Measurements from ENCODE around the gene TRPM5. TPM values are rescaled to one million over a fixed set of nuclear protein-coding genes. Genes with fewer than 3 reads are reported as not detected.

Gene TRPM5
- total RNA-seq, 1 donor from 2014 or later: 0.46 TPM

DNA sequence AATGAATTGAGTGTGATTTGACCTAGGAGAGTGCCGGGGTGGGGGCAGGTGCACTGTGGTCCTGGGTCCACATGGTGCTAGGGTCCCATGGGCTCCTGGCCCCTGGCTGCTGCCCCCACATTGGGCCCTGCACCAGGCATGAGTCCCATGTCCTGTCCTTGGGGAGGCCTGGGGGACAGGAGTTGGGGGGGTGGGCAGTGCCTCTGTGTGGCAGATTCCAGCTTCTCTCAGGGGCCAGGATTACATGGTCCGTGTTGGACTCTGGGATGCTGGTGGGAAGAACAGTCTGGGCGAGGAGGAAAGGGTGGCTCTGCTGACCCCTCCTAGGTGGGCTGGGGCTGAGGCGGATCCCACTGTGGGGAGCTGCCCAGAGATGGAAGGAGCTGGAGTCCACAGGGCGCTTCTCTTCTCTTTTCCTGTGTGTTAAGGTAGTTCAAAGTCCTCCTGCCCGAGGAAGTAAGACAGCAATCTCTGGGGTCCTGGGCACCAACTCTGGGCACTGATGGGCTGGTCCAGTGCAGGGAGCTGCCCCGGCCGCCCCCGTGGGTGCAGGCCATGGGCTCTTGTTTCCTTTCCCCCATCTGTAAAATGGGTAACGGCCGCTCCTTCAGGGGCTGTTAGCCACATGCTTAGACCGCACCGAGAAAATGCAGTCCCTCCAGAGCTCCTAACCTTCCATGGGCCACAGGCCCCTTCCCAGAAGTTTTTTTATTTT lies 20.3 kb upstream of the TRPM5 start:
- peaks cover 17% of the 10 kb centered on the region for H3K27me3 Mint-ChIP-seq
- no peaks in the 10 kb centered on the region for H3K9me3 Mint-ChIP-seq (ENCODE audit: low read depth)
- H3K4me1 Mint-ChIP-seq (ENCODE audit: low read depth): no peaks in the 10 kb centered on the region
- H3K27ac Mint-ChIP-seq: no peak overlapping the region
- no peak for DNase-seq (ENCODE audit: low spot score, unreplicated experiment)
- TF ChIP-seq, protein P1, sequence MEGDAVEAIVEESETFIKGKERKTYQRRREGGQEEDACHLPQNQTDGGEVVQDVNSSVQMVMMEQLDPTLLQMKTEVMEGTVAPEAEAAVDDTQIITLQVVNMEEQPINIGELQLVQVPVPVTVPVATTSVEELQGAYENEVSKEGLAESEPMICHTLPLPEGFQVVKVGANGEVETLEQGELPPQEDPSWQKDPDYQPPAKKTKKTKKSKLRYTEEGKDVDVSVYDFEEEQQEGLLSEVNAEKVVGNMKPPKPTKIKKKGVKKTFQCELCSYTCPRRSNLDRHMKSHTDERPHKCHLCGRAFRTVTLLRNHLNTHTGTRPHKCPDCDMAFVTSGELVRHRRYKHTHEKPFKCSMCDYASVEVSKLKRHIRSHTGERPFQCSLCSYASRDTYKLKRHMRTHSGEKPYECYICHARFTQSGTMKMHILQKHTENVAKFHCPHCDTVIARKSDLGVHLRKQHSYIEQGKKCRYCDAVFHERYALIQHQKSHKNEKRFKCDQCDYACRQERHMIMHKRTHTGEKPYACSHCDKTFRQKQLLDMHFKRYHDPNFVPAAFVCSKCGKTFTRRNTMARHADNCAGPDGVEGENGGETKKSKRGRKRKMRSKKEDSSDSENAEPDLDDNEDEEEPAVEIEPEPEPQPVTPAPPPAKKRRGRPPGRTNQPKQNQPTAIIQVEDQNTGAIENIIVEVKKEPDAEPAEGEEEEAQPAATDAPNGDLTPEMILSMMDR (IDR thresholded peaks at IDR 0.05; ENCODE audit: unreplicated experiment): no peak
- H3K4me3 Mint-ChIP-seq (ENCODE audit: low read depth): no peak overlapping the region
- H3K36me3 Mint-ChIP-seq (ENCODE audit: insufficient read depth): no peaks in the 10 kb centered on the region

DNA sequence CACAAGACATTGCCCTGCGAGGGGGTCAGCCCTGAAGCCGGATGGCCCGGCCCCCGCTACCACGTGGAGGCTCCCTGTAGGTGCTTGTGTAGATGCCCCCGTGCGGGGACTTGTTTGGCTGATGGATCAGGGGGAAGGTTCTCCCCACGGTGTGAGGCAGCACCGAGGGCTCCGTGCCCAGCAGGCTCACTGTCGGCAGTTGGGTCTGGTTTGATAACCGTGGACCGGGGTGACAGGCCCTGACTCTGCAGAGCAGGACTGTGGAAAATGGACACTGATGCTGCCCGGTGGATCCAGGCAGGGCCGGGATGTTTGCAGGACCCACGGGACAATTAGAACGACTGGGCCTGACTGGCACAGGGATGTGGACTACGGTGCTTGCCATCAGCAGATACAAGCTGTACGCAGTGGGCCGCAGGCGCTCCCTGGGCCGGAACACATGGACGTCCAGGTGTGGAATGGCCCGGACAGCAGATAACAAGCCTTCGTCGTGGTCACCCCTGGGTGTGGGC lies 19.5 kb upstream of the TRPM5 start:
- H3K9me3 Mint-ChIP-seq (ENCODE audit: low read depth): no peaks in the 10 kb centered on the region
- H3K27ac Mint-ChIP-seq: no peak overlapping the region
- H3K4me1 Mint-ChIP-seq (ENCODE audit: low read depth): no peaks in the 10 kb centered on the region
- no peak for DNase-seq (ENCODE audit: low spot score, unreplicated experiment)
- no peak overlapping the region for H3K4me3 Mint-ChIP-seq (ENCODE audit: low read depth)
- no peaks in the 10 kb centered on the region for H3K36me3 Mint-ChIP-seq (ENCODE audit: insufficient read depth)
- TF ChIP-seq, protein P1 (IDR thresholded peaks at IDR 0.05; ENCODE audit: unreplicated experiment): no peak
- H3K27me3 Mint-ChIP-seq: peaks cover 14% of the 10 kb centered on the region

DNA sequence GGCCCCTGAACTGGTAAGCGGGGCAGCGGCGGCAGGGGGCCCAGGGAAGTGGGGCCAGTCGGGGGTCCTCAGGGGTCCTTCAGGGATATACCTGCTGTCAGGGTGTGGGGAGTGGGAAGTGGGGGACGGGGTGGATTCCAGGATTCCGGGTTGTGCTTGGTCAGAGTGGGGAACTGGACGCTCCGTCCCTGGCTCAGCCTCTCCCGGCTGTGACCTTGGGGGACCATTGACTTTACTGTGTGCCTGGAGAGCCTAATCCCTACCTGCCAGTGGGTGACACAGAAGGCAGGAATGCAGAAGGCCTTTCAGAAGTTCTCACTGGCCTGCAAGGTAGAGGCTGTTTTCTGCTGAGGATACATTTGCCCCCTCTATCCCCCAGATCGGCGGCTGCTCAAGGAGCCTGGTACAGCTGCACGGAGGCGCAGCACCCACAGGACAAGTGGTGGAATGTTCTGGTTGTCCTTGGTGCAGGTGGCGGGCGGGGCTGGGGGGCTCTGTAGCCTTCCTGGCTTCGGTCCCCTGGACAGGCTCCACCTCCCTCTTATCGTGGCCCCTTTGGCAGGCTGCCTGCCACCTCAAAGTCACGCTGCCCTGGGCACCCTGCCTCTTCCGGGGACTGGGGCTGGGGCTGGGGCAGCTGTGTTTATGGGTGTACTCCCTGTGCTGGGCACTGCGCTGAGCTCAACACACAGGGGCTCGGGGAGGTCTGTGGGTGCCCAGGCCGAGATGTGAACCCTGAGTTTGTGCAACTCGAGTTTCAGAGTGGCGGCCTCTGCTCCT lies 18.9 kb upstream of the TRPM5 start:
- TF ChIP-seq, protein P1 (IDR thresholded peaks at IDR 0.05; ENCODE audit: unreplicated experiment): no peak
- Mint-ChIP-seq H3K27ac (no peak overlapping the region), H3K4me3 (ENCODE audit: low read depth) (no peak overlapping the region), H3K9me3 (ENCODE audit: low read depth) (no peaks in the 10 kb centered on the region), H3K4me1 (ENCODE audit: low read depth) (no peaks in the 10 kb centered on the region), H3K36me3 (ENCODE audit: insufficient read depth) (no peaks in the 10 kb centered on the region), H3K27me3 (peaks cover 16% of the 10 kb centered on the region)
- DNase-seq (ENCODE audit: low spot score, unreplicated experiment): no peak

DNA sequence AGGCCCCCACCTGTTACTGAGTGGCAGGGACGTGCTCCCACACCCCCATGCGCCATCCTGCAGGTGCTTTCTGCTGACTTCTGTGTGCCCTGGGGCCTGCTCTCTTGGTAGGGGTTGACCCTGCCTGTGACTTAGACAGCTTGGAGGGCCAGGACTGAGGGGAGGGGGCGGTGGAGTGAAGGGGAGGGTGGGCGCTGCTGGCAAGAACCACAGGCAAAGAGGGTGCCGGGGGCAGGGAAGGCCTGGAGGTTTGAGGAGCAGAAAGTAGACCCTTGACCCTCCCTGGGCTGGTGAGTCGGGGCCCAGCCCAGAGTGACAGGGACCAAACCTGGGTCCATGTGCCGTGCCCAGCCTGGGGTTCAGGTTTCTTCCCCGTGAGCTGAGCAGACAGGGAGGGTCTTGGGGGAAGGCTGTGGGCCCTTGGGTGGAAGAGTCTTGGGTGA lies 18.2 kb upstream of the TRPM5 start:
- Mint-ChIP-seq H3K4me1 (ENCODE audit: low read depth) (no peaks in the 10 kb centered on the region), H3K36me3 (ENCODE audit: insufficient read depth) (no peaks in the 10 kb centered on the region), H3K9me3 (ENCODE audit: low read depth) (no peaks in the 10 kb centered on the region), H3K27me3 (peaks cover 22% of the 10 kb centered on the region), H3K27ac (no peak overlapping the region), H3K4me3 (ENCODE audit: low read depth) (no peak overlapping the region)
- no peak for DNase-seq (ENCODE audit: low spot score, unreplicated experiment)
- TF ChIP-seq, protein P1 (IDR thresholded peaks at IDR 0.05; ENCODE audit: unreplicated experiment): no peak

DNA sequence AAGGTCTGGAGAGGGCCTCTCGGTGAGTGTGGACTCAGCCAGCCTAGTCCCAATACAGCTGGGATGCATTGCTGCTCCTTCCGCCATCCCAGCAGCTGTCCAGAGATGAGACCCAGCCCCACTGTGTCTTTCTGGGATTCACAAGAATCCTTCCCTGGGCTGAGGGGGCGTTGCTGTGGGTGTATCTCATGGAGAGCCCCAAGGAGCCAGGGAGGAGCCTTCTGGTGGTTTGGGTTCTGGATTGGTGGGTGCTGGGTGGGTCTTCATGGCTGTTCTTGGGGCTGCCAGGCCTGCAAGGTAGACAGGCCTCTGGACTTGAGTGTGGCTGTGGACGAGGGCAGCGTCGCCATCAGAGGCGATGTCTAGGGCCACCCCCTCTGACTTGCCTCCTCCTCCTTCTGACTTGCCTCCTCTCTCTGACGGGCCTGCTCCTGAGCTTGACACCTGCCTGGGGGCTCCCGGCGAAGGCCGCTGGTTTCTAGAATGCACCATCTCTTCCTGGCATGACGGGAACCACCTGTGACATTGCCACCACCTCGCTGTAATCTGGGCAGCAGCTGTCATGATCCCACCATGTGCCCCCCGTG lies 17.7 kb upstream of the TRPM5 start:
- TF ChIP-seq, protein P1 (IDR thresholded peaks at IDR 0.05; ENCODE audit: unreplicated experiment): no peak
- Mint-ChIP-seq H3K36me3 (ENCODE audit: insufficient read depth) (no peaks in the 10 kb centered on the region), H3K4me1 (ENCODE audit: low read depth) (no peaks in the 10 kb centered on the region), H3K9me3 (ENCODE audit: low read depth) (no peaks in the 10 kb centered on the region), H3K27ac (no peak overlapping the region), H3K4me3 (ENCODE audit: low read depth) (no peak overlapping the region), H3K27me3 (peaks cover 27% of the 10 kb centered on the region)
- DNase-seq (ENCODE audit: low spot score, unreplicated experiment): no peak

Data from progenitor cell of endocrine pancreas (in vitro differentiated cells).